Glutamatergic neuron (in vitro differentiated cells): ENCODE measurements around the gene PDE1A. TPM values are rescaled to one million over a fixed set of nuclear protein-coding genes. Genes with fewer than 3 reads are reported as not detected.

ENCODE experiments used
- DNase-seq: peaks from one replicate; pipeline ENCODE4 v3.0.0; 2022
- H3K27ac Mint-ChIP-seq: one replicate; pipeline ENCODE4 v1.8.0; 2020; ENCODE audit warnings: mild to moderate bottlenecking, mixed read lengths, inconsistent platforms; ENCODE audit not compliant: unreplicated experiment
- H3K27me3 Mint-ChIP-seq: one replicate; pipeline ENCODE4 v1.8.0; 2020; ENCODE audit warnings: mild to moderate bottlenecking, moderate library complexity, mixed read lengths, inconsistent platforms; ENCODE audit not compliant: unreplicated experiment
- H3K36me3 Mint-ChIP-seq: one replicate; pipeline ENCODE4 v1.8.0; 2020; ENCODE audit warnings: mild to moderate bottlenecking, mixed read lengths, inconsistent platforms; ENCODE audit not compliant: unreplicated experiment
- H3K4me1 Mint-ChIP-seq: one replicate; pipeline ENCODE4 v1.8.0; 2020; ENCODE audit warnings: mild to moderate bottlenecking, low read depth, mixed read lengths, inconsistent platforms; ENCODE audit not compliant: unreplicated experiment
- H3K4me3 Mint-ChIP-seq: one replicate; pipeline ENCODE4 v1.8.0; 2020; ENCODE audit warnings: mild to moderate bottlenecking, mixed read lengths, inconsistent platforms; ENCODE audit not compliant: unreplicated experiment
- H3K9me3 Mint-ChIP-seq: one replicate; pipeline ENCODE4 v1.8.0; 2020; ENCODE audit warnings: mild to moderate bottlenecking, moderate library complexity, mixed read lengths, inconsistent platforms; ENCODE audit not compliant: unreplicated experiment
- CTCF ChIP-seq: fragments of 200-600 bp; sonication (generic); IDR thresholded peaks from one replicate; pipeline ENCODE4 v1.5.0; 2021; ENCODE audit not compliant: partially characterized antibody, unreplicated experiment
- total RNA-seq: library from RNA; stranded (reverse); fragmentation: NEBNext Ultra II Directional; extraction: Animal tissue kit (Norgen Biotek cat#: 25700); gene quantifications from one replicate; pipeline ENCODE4 v1.2.1, GENCODE V29; 2021; ENCODE audit not compliant: unreplicated experiment

PDE1A gene
- total RNA-seq, 1 donor from 2014 or later = 4.2 TPM

- no peak for TF ChIP-seq CTCF
- Mint-ChIP-seq H3K4me1 (no peaks in the 10 kb centered on the region), H3K9me3 (no peaks in the 10 kb centered on the region), H3K36me3 (no peaks in the 10 kb centered on the region), H3K27ac (no peak overlapping the region), H3K27me3 (no peaks in the 10 kb centered on the region), H3K4me3 (no peak overlapping the region)
- DNase-seq = no peak
Observed at GRCh38 chr2:182359027-182359989, 67.5 kb downstream of the PDE1A start.

GRCh38 chr2:182358601-182359000 is 68.2 kb downstream of the PDE1A start:
- no peaks in the 10 kb centered on the region for H3K27me3 Mint-ChIP-seq
- no peaks in the 10 kb centered on the region for H3K4me1 Mint-ChIP-seq
- no peak overlapping the region for H3K27ac Mint-ChIP-seq
- TF ChIP-seq CTCF = no peak
- no peak overlapping the region for H3K4me3 Mint-ChIP-seq
- no peak for DNase-seq
- H3K9me3 Mint-ChIP-seq = no peaks in the 10 kb centered on the region
- H3K36me3 Mint-ChIP-seq = no peaks in the 10 kb centered on the region

- H3K36me3 Mint-ChIP-seq = no peaks in the 10 kb centered on the region
- H3K4me1 Mint-ChIP-seq = no peaks in the 10 kb centered on the region
Observed at GRCh38 chr2:182355815-182356214, 71.0 kb downstream of the PDE1A start.

GRCh38 chr2:182351427-182351826 is 75.4 kb downstream of the PDE1A start:
- DNase-seq = no peak
- H3K27ac Mint-ChIP-seq = no peak overlapping the region
- no peak overlapping the region for H3K4me3 Mint-ChIP-seq
- no peaks in the 10 kb centered on the region for H3K27me3 Mint-ChIP-seq
- H3K4me1 Mint-ChIP-seq = no peaks in the 10 kb centered on the region
- H3K36me3 Mint-ChIP-seq = no peaks in the 10 kb centered on the region
- H3K9me3 Mint-ChIP-seq = no peaks in the 10 kb centered on the region
- TF ChIP-seq CTCF = no peak

More at GRCh38 chr2:182355815-182356214, 71.0 kb downstream of the PDE1A start:
- Mint-ChIP-seq H3K4me3 (no peak overlapping the region), H3K27me3 (no peaks in the 10 kb centered on the region), H3K9me3 (no peaks in the 10 kb centered on the region), H3K27ac (no peak overlapping the region)
- no peak for DNase-seq
- TF ChIP-seq CTCF = no peak

- Mint-ChIP-seq H3K36me3 (no peaks in the 10 kb centered on the region), H3K27me3 (no peaks in the 10 kb centered on the region), H3K4me1 (no peaks in the 10 kb centered on the region), H3K27ac (no peak overlapping the region), H3K4me3 (no peak overlapping the region), H3K9me3 (no peaks in the 10 kb centered on the region)
- no peak for DNase-seq
- no peak for TF ChIP-seq CTCF
Observed at GRCh38 chr2:182349268-182349667, 77.6 kb downstream of the PDE1A start.
